Measurements from ENCODE around the gene IZUMO4.
A peak's percentile ranks its signal among the peaks of the same experiment; 100 is the strongest.
"Not testable (repeated sequence)": the region's sequence is repeated elsewhere in the genome, so short reads cannot be mapped to it uniquely, and the experiment has no call there.

The IZUMO4 gene

GRCh38 chr19:2083174-2083854 is 13.4 kb upstream of the IZUMO4 start:
- DNase-seq: no peak

- DNase-seq: no peak
These were observed 11.6 kb upstream of the IZUMO4 start for GRCh38 chr19:2084993-2085720.

- DNase-seq: not testable (repeated sequence)
These were observed 9.8 kb upstream of the IZUMO4 start for GRCh38 chr19:2086695-2087620.

- no peak for DNase-seq
These were observed 9.1 kb upstream of the IZUMO4 start for GRCh38 chr19:2087621-2088100.

- DNase-seq: no peak
These were observed 7.6 kb upstream of the IZUMO4 start for GRCh38 chr19:2089001-2089711.

- no peak for DNase-seq
These were observed 7.0 kb upstream of the IZUMO4 start for GRCh38 chr19:2089727-2090053.

- not testable (repeated sequence) for DNase-seq
These were observed 4.7 kb upstream of the IZUMO4 start for GRCh38 chr19:2091926-2092525.

- peak; percentile 85 for DNase-seq
These were observed 658 bp upstream of the IZUMO4 start, which contains the start of gene MOB3A for GRCh38 chr19:2096034-2096479. TSS of gene MOB3A (minus strand) at chr19:2096326. CDS start at chr19:2078560, 17,766 bp downstream.

- DNase-seq: no peak
These were observed 629 bp downstream of the IZUMO4 start for GRCh38 chr19:2097203-2097885.

GRCh38 chr19:2097886-2098327 is 1.2 kb downstream of the IZUMO4 start:
- no peak for DNase-seq

- no peak for DNase-seq
These were observed 2.4 kb downstream of the IZUMO4 start for GRCh38 chr19:2099054-2099501.

GRCh38 chr19:2099937-2100718 is 3.4 kb downstream of the IZUMO4 start:
- DNase-seq: no peak

- DNase-seq: no peak
These were observed 4.0 kb downstream of the IZUMO4 start for GRCh38 chr19:2100719-2101061.

- DNase-seq: no peak
These were observed 5.0 kb downstream of the IZUMO4 start for GRCh38 chr19:2101417-2102335.

- DNase-seq: no peak
These were observed 6.5 kb downstream of the IZUMO4 start for GRCh38 chr19:2103045-2103707.

- no peak for DNase-seq
These were observed 11.7 kb downstream of the IZUMO4 start for GRCh38 chr19:2108251-2109016.

- DNase-seq: no peak
These were observed 12.5 kb downstream of the IZUMO4 start for GRCh38 chr19:2109046-2109864.
